BJ (cell line): ENCODE data around the gene NRCAM. TPM values are rescaled to one million over a fixed set of nuclear protein-coding genes. Genes with fewer than 3 reads are reported as not detected.

ENCODE experiments used
- CTCF ChIA-PET: fragments of 350-600 bp; formaldehyde crosslinking; extraction: SDS; loops from one replicate; lab custom pipeline; 2021; ENCODE audit warnings: antibody characterized with exemption, inconsistent platforms; lab: Yijun Ruan, JAX
- POLR2A ChIA-PET: fragments of 300-600 bp; sonication (Branson Sonifier 250); formaldehyde crosslinking; extraction: SDS; loops from one replicate; lab custom pipeline; 2021; ENCODE audit warnings: antibody characterized with exemption; lab: Charles Lee
- DNase-seq: peaks from one replicate; pipeline ENCODE4 v3.0.0-alpha.2; 2011; ENCODE audit warnings: low read depth
- H3K27me3 ChIP-seq: 2 replicates; pipeline ENCODE4 v1.6.0; 2011; ENCODE audit warnings: low read length; ENCODE audit not compliant: control insufficient read depth, insufficient read depth
- H3K36me3 ChIP-seq: 2 replicates; pipeline ENCODE4 v1.5.1; 2011; ENCODE audit warnings: low read length; ENCODE audit not compliant: control insufficient read depth, insufficient read depth
- H3K4me3 ChIP-seq: 2 replicates; pipeline ENCODE4 v1.5.1; 2011; ENCODE audit warnings: low read depth, mild to moderate bottlenecking, control low read depth, low read length
- polyA plus RNA-seq: library from polyadenylated mRNA; depleted of rRNA; stranded (reverse); fragments of >200 nt; gene quantifications from 2 replicates; pipeline ENCODE4 v1.2.3, GENCODE V29; 2011
- TF ChIP-seq, protein P1 (sequence below): IDR thresholded peaks from 2 replicates; pipeline ENCODE4 v1.5.1; 2011; ENCODE audit warnings: low read depth, mild to moderate bottlenecking, control low read depth, inconsistent platforms, low read length, moderate library complexity; ENCODE audit not compliant: insufficient read depth

Gene NRCAM
- polyA plus RNA-seq, 1 experiment, result 1.1 TPM

- Histone ChIP-seq H3K27me3 (no peaks in the 10 kb centered on the region), H3K4me3 (no peak overlapping the region), H3K36me3 (no peaks in the 10 kb centered on the region)
- ChIA-PET CTCF (no interaction called here), POLR2A (no interaction called here)
- TF ChIP-seq, protein P1, sequence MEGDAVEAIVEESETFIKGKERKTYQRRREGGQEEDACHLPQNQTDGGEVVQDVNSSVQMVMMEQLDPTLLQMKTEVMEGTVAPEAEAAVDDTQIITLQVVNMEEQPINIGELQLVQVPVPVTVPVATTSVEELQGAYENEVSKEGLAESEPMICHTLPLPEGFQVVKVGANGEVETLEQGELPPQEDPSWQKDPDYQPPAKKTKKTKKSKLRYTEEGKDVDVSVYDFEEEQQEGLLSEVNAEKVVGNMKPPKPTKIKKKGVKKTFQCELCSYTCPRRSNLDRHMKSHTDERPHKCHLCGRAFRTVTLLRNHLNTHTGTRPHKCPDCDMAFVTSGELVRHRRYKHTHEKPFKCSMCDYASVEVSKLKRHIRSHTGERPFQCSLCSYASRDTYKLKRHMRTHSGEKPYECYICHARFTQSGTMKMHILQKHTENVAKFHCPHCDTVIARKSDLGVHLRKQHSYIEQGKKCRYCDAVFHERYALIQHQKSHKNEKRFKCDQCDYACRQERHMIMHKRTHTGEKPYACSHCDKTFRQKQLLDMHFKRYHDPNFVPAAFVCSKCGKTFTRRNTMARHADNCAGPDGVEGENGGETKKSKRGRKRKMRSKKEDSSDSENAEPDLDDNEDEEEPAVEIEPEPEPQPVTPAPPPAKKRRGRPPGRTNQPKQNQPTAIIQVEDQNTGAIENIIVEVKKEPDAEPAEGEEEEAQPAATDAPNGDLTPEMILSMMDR, result no peak
- DNase-seq, result no peak
Measured at GRCh38 chr7:108385834-108386422, 70.3 kb downstream of the NRCAM start.

GRCh38 chr7:108384716-108385483 lies 71.3 kb downstream of the NRCAM start:
- TF ChIP-seq, protein P1, result no peak
- no peaks in the 10 kb centered on the region for H3K27me3 ChIP-seq
- CTCF ChIA-PET, result no interaction called here
- DNase-seq, result no peak
- no peak overlapping the region for H3K4me3 ChIP-seq
- POLR2A ChIA-PET, result no interaction called here
- no peaks in the 10 kb centered on the region for H3K36me3 ChIP-seq

GRCh38 chr7:108382932-108383331 lies 73.3 kb downstream of the NRCAM start:
- no peaks in the 10 kb centered on the region for H3K27me3 ChIP-seq
- TF ChIP-seq, protein P1, result no peak
- H3K36me3 ChIP-seq, result no peaks in the 10 kb centered on the region
- H3K4me3 ChIP-seq, result no peak overlapping the region
- ChIA-PET POLR2A (no interaction called here), CTCF (no interaction called here)
- no peak for DNase-seq

GRCh38 chr7:108380517-108380916 lies 75.7 kb downstream of the NRCAM start:
- TF ChIP-seq, protein P1, result no peak
- CTCF ChIA-PET, result no interaction called here
- POLR2A ChIA-PET, result no interaction called here
- H3K36me3 ChIP-seq, result no peaks in the 10 kb centered on the region
- no peak for DNase-seq
- no peaks in the 10 kb centered on the region for H3K27me3 ChIP-seq
- no peak overlapping the region for H3K4me3 ChIP-seq

DNA sequence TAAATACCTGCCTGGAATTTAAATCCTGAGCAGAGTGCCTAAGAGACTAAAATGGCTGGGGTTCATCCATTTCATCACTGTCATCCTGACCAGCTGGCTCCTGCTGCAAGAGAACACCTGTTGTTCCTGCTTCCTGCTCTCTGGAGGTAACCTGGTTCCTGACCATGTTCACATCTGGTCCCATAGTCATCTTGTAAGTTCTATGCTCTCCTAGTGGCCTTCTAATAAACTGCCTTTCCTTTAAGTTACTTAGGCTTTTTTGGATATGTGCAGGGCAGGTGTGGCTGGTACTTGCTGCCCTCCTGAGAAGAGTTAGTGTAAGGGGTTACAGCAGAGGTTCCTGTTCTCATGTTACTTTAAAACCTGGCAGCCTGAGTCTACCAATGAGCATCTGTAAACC lies 80.0 kb downstream of the NRCAM start:
- TF ChIP-seq, protein P1, result no peak
- CTCF ChIA-PET, result no interaction called here
- Histone ChIP-seq H3K4me3 (no peak overlapping the region), H3K36me3 (no peaks in the 10 kb centered on the region), H3K27me3 (no peaks in the 10 kb centered on the region)
- DNase-seq, result no peak
- POLR2A ChIA-PET, result no interaction called here
